Activated T-helper 1 cell treated with anti-CD3 and anti-CD28 coated beads, Interleukin-12 subunit alpha, Interleukin-12 subunit beta, Interleukin-2, Interleukin-4 antibody, amounts not matched to agents 30 ng/mL and 10 ng/mL and 1 ng/mL, durations not matched to agents 14 hours and 24 hours and 36 hours (primary cell): ENCODE data around the gene ARHGEF19. TPM values are rescaled to one million over a fixed set of nuclear protein-coding genes. Genes with fewer than 3 reads are reported as not detected.
A peak's percentile ranks its signal among the peaks of the same experiment; 100 is the strongest.
"Not testable (repeated sequence)": the region's sequence is repeated elsewhere in the genome, so short reads cannot be mapped to it uniquely, and the experiment has no call there.

Source experiments
- DNase-seq: peaks from one replicate; pipeline ENCODE4 v3.0.0; 2021; ENCODE audit warnings: low spot score
- H3K27ac Mint-ChIP-seq: one replicate; pipeline ENCODE4 v1.8.0; 2021; ENCODE audit warnings: mild to moderate bottlenecking, mixed read lengths
- H3K27me3 Mint-ChIP-seq: one replicate; pipeline ENCODE4 v1.8.0; 2022; ENCODE audit warnings: mild to moderate bottlenecking, moderate library complexity, mixed read lengths; ENCODE audit not compliant: insufficient read depth
- H3K36me3 Mint-ChIP-seq: one replicate; pipeline ENCODE4 v1.8.0; 2021; ENCODE audit warnings: low read depth, mixed read lengths
- H3K4me1 Mint-ChIP-seq: one replicate; pipeline ENCODE4 v1.8.0; 2021; ENCODE audit warnings: low read depth, mixed read lengths
- H3K4me3 Mint-ChIP-seq: one replicate; pipeline ENCODE4 v1.8.0; 2021; ENCODE audit warnings: mild to moderate bottlenecking, moderate library complexity, mixed read lengths
- H3K9me3 Mint-ChIP-seq: one replicate; pipeline ENCODE4 v1.8.0; 2021; ENCODE audit warnings: mixed read lengths
- intact Hi-C: fragments of 100-400 bp; cut with micrococcal nuclease; formaldehyde crosslinking; loops from one replicate; pipeline ENCODE4 v1.15.1; 2024
- total RNA-seq: library from RNA; stranded (reverse); gene quantifications from 2 replicates; pipeline ENCODE4 v1.2.3, GENCODE V29; 2022

The ARHGEF19 gene
- total RNA-seq, 1 donor from 2014 or later = 11.2 TPM

DNA sequence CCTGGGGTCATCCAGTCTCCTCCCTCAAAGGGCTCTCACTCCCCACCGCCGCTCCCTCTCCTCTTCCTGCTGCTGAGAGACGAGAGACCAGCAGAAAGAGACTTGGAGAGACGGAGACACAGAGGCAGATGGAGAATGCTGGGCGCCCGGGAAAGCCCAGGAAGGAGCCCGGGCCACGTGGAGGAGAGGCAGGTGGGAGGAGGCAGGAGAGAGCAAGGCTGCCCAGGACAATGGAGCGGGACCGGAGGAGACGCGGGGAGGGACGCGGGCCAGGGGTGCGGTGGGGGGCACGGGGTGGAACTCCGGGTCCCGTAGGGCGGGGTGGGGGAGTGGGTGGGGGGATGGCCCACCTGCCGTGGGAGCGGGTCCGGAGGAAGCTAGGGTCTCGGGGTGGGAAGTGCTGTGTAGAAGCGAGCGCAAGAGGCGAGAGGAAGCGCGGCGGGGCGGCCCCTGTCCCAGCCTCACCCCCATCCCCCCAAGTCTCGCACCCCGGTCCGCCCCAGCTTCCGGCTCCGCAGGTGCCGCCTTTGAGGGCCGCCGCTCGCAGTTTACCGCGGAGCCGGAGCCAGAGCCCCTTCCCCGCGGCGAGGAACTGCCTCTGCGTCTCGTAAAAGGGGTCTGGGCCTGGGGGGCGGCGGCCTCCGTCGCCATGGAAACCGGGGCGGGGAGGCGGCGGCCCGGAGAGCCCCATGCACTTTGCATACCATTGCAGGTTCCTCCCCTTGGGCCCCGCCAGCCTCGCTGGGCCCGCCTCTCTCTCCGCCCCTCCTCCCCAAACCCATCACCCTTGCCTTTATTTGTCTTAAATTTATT is 44.9 kb downstream of the ARHGEF19 start:
- intact Hi-C loops = loop anchor here (2.0 kb wide), 1 partner anchor 49 kb away; no protein-coding TSS in a partner anchor
- peak; percentile 46 for DNase-seq
- no peak overlapping the region for H3K27ac Mint-ChIP-seq
- H3K4me3 Mint-ChIP-seq = peak overlapping the region; percentile 30
- peaks cover 26% of the 10 kb centered on the region for H3K4me1 Mint-ChIP-seq
- no peaks in the 10 kb centered on the region for H3K36me3 Mint-ChIP-seq
- no peaks in the 10 kb centered on the region for H3K9me3 Mint-ChIP-seq
- H3K27me3 Mint-ChIP-seq = peaks cover 41% of the 10 kb centered on the region

DNA sequence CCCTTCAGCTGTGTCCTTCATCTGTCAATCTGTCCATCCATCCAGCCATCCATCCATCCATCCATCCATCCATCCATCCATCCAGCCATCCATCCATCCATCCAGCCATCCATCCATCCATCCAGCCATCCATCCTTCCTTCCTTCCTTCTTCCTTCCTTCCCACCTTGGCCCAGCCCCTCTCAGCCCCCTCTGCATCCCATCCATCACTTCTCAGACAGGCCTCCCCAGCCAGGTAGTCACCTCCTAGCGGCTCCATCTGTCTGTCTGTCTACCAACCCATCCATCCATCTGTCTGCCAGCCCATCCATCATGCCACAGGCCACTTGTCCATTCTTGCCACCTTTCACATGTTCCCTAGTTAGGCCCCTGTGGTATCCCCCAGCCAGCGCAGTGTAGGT is 46.3 kb downstream of the ARHGEF19 start:
- no peak for DNase-seq
- intact Hi-C loops = loop anchor here (2.0 kb wide), 1 partner anchor 51 kb away; no protein-coding TSS in a partner anchor
- peaks cover 40% of the 10 kb centered on the region for H3K4me1 Mint-ChIP-seq
- H3K27ac Mint-ChIP-seq = peak overlapping the region; percentile 8
- H3K4me3 Mint-ChIP-seq = no peak overlapping the region
- H3K9me3 Mint-ChIP-seq = no peaks in the 10 kb centered on the region
- H3K27me3 Mint-ChIP-seq = peaks cover 51% of the 10 kb centered on the region
- no peaks in the 10 kb centered on the region for H3K36me3 Mint-ChIP-seq

DNA sequence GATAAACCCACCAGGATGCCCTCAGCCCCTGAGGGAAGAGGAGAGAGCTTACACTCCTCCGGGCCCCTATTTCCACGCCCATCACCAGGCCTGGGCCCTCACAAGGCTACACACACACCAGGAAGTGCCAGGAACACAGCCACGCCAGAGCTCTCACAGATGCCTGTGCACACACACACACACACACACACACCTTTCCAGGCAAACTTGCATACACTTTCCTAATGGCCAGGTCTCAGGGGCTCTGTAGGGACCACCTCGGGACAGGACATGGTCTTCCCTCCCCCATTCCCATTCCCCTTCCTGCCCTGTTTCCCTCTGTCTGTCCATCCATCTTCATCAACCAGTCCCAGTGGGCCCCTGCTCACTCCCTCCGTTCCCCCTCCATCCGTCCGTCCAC is 46.9 kb downstream of the ARHGEF19 start:
- Mint-ChIP-seq H3K4me3 (no peak overlapping the region), H3K27ac (no peak overlapping the region), H3K27me3 (peaks cover 51% of the 10 kb centered on the region), H3K36me3 (no peaks in the 10 kb centered on the region), H3K9me3 (no peaks in the 10 kb centered on the region), H3K4me1 (peaks cover 40% of the 10 kb centered on the region)
- no peak for DNase-seq
- intact Hi-C loops = no loop called here

DNA sequence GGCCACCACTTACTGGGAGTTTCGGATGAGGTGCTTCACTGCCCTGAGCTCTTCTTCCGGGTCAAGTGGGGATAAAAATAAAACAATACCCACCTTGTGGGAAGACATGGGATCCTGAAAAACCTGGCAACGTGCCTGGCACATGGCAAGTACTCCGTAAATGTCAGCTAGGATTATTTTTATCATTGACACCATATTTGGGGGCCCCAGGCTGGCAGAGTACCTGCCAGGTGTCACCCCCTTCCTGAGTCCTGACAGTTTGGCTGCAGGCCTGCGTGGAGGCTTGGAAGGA is 47.4 kb downstream of the ARHGEF19 start:
- Mint-ChIP-seq H3K27me3 (peaks cover 49% of the 10 kb centered on the region), H3K36me3 (no peaks in the 10 kb centered on the region), H3K9me3 (no peaks in the 10 kb centered on the region), H3K27ac (no peak overlapping the region), H3K4me1 (peaks cover 40% of the 10 kb centered on the region), H3K4me3 (no peak overlapping the region)
- no peak for DNase-seq
- intact Hi-C loops = no loop called here

DNA sequence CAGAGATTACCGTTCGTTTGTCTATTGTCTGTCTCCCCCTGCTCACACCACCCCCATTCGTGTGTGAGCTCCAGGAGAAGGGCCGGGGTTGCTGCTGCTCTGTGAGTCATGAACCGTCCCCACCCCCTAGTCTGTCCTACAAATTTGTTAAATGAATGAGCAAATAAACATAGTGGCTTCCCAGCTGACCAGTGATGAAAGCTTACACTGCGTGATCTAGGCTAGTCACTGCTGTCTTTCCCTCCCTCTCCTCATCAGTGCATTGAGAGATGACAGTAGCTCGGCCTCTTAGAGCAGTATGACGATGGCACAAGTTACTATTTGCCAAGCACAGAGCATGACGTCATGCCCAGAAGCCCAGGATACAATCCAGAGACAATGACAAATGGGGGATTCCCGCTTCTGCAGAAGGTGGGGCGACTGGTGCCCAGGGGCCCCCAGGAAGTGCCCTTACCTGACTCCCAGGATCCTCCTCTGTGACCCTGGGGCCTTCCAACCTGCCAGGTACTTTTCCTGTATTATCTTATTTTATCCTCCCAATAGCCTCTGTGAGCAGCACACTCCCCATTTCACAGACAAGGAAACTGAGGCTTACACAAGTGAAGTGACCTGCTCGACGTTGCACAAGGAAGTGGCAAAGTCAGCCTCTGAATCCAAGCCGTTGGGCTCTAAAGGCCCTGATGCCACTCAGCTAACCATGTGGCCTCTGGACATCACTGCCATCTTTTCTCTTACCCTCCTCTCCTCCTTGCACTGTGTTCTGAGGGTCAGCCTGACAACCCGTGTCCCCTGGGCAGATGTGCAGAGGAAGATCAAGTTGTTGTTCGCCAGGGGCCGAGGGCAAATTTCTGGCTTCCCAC is 48.0 kb downstream of the ARHGEF19 start:
- Mint-ChIP-seq H3K4me3 (no peak overlapping the region), H3K36me3 (no peaks in the 10 kb centered on the region), H3K27me3 (peaks cover 45% of the 10 kb centered on the region), H3K9me3 (no peaks in the 10 kb centered on the region), H3K27ac (no peak overlapping the region), H3K4me1 (peaks cover 40% of the 10 kb centered on the region)
- intact Hi-C loops = no loop called here
- DNase-seq = no peak

DNA sequence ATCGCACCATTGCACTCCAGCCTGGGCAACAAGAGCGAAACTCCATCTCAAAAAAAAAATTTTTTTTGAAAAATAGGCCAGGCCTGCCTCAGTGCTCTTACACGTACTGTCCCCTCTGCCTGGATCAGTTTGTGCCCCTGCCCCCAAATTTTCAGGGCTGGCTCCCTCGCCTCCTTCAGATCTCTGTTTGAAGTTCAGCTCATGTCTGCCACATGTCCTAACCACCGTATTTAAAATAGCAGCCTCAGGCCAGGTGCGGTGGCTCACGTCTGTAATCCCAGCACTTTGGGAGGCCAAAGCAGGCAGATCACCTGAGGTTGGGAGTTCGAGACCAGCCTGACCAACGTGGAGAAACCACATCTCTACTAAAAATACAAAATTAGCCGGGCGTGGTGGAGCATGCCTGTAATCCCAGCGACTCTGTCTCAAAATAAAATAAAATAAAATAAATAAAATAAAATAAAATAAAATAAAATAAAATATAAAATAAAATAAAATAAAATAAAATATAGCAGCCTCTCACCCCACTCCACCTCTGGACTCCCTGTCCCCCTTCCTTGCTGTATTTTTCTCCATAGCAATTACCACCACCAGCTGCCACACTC is 48.7 kb downstream of the ARHGEF19 start:
- DNase-seq, H3K9me3 Mint-ChIP-seq, intact Hi-C loops, H3K27ac Mint-ChIP-seq, H3K4me3 Mint-ChIP-seq, H3K36me3 Mint-ChIP-seq: not testable (repeated sequence)
- H3K4me1 Mint-ChIP-seq = peaks cover 40% of the 10 kb centered on the region
- peaks cover 43% of the 10 kb centered on the region for H3K27me3 Mint-ChIP-seq

DNA sequence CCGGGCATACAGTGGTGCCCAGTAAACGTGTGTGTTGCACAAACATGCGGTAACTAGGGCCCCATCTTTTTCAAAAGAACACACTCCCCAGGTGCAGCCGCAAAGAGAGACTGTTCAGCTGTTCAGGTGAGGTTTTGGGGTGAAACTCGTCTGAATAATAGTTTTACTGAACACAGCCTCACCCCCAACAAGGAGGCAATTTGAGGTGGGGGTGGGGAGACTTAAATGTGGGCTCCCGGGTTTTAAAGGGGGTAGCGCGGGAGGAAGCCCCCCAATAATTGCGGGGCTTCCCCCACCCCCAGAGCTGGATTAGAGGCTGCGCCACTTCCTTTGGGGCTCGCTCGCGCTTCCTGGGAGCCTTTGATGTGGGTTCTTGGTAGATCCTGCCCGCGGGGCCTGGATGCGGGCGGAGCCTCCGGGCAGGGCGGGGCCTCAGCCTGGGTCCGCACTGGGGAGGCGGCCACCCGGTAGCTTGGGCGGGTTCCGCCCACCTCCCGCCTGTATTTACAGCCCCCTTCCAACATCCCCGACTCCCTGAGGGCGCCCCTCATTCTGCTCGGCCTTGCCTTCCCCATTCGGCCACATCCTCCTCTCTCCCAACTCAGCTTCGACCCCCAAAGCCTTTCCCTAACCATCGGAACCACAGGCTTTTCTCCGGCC is 50.2 kb downstream of the ARHGEF19 start:
- Mint-ChIP-seq H3K4me1 (peaks cover 51% of the 10 kb centered on the region), H3K27ac (peak overlapping the region; percentile 36), H3K27me3 (peaks cover 42% of the 10 kb centered on the region)

DNA sequence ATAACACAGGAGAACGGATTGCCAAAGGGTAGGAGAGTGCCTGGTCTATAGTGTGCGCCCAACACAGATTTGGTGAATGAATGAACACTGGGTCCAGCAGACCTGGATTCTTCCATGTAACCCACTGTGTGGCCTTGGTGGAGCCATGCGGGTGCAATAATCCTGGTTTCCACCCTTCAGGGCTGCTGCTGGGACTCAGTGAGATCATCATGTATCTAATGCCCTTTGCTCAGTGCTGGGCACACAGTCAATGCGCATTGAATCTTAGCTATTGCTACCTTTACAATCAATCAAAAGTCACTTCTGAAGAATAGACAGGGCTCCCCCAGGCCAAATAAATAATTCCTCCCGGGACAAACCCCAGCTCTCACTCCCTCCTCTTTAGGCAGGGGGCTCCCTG is 50.7 kb downstream of the ARHGEF19 start:
- intact Hi-C loops = no loop called here
- Mint-ChIP-seq H3K4me1 (peaks cover 55% of the 10 kb centered on the region), H3K27me3 (peaks cover 48% of the 10 kb centered on the region), H3K9me3 (no peaks in the 10 kb centered on the region), H3K27ac (peak overlapping the region; percentile 36), H3K36me3 (no peaks in the 10 kb centered on the region), H3K4me3 (peak overlapping the region; percentile 45)
- DNase-seq = no peak

More for the DNA sequence above, 50.2 kb downstream of the ARHGEF19 start:
- peak; percentile 66 for DNase-seq
- intact Hi-C loops = no loop called here
- Mint-ChIP-seq H3K36me3 (no peaks in the 10 kb centered on the region), H3K9me3 (no peaks in the 10 kb centered on the region), H3K4me3 (peak overlapping the region; percentile 57)

DNA sequence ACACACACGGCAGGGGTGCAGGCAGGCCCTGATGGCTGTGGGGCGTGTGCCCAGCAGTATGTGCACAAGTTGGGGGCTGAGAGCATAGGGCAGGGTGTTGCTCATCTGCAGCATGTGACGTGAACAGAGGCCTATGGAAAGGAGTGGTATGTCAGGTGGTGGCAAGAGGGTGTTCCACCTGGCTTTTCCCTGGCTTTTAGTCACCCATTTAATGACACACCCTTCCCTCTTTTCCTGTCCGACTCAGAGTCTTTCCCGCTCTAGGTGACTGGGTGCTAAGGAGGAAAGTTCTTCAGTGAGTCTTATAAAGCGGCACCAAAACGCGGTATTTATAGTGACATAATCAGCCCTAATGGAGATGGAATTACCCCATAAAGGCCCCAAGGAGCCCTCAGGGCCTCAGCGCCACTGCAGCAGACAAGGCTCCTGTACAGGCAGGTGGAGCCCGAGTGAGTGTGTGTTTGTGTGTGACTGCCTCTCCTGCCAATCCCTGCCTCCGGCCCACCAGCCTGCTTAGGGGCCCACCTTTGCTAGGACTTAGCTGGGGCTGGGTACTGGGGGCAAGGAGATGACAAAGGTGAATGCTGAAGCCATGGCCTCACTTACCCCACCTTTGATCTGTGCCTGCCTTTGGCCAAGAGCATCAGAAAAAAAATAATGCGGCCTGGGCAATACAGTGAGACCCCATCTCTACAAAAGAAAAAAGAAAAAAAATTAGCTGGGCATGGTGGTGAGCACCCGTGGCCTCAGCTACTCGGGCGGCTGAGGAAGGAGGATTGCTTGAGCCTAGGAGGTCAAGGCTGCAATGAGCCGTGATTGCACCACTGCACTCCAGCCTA is 53.2 kb downstream of the ARHGEF19 start:
- no peak overlapping the region for H3K4me3 Mint-ChIP-seq
- intact Hi-C loops = no loop called here
- no peaks in the 10 kb centered on the region for H3K36me3 Mint-ChIP-seq
- DNase-seq = no peak
- H3K27me3 Mint-ChIP-seq = peaks cover 54% of the 10 kb centered on the region
- H3K27ac Mint-ChIP-seq = peak overlapping the region; percentile 26
- H3K9me3 Mint-ChIP-seq = no peaks in the 10 kb centered on the region
- peaks cover 38% of the 10 kb centered on the region for H3K4me1 Mint-ChIP-seq

DNA sequence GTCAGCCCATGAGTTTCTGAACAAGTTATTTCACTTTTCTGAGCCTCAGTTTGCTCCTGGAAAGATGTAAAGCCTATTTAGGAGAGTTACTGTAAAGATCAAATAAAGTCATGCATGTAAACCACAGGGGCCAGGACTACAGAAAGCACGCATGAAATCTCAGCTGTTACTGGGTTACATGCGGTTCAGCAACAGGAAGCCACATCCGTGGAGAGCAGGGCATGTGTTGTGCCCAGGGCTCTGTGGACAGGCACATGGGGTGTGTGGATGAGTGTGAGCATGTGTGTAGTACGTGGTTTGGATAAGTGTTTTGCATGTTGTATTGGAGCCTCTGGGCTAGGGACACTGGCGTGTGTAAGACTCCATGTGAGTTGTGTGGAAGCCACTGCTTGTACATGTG is 54.4 kb downstream of the ARHGEF19 start:
- Mint-ChIP-seq H3K36me3 (no peaks in the 10 kb centered on the region), H3K4me1 (peaks cover 34% of the 10 kb centered on the region), H3K27ac (peak overlapping the region; percentile 1), H3K4me3 (no peak overlapping the region), H3K27me3 (peaks cover 63% of the 10 kb centered on the region), H3K9me3 (no peaks in the 10 kb centered on the region)
- DNase-seq = peak; percentile 20
- intact Hi-C loops = no loop called here

DNA sequence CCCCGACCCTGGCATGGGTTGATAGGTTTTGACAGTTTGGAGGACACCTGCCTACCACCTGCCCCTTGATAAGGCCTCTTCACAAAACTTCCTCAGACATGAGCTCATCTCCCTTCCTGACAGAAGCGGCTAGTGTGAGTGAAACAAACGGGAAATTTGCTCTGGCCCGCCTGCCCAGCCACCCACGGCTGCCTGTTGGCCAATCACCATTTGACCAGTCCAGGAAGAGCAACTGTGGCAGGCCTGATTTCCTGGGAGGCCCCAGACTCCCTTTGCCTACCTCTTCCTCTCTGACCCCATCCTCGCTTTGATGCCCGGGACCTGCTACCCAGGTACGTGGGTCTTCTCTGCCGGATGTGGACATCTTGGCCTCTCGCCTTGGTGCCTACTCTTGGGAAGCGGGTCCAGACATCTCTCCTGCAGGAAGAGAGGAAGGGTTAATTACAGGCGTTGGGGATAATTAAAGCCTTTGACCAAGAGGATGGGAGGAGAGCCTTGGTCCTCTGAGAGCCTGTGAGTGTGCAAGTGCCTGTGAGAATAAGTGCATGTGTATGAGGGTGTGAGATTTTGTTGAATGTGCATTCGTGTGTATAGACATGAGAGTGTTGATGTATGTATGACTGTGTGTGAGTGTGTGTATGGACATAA is 55.5 kb downstream of the ARHGEF19 start:
- Mint-ChIP-seq H3K4me1 (peaks cover 23% of the 10 kb centered on the region), H3K27me3 (peaks cover 62% of the 10 kb centered on the region), H3K36me3 (no peaks in the 10 kb centered on the region), H3K4me3 (no peak overlapping the region), H3K27ac (no peak overlapping the region), H3K9me3 (no peaks in the 10 kb centered on the region)
- DNase-seq = no peak
- intact Hi-C loops = no loop called here
